Measurements from ENCODE around the gene GSTP1.

The GSTP1 gene

DNA sequence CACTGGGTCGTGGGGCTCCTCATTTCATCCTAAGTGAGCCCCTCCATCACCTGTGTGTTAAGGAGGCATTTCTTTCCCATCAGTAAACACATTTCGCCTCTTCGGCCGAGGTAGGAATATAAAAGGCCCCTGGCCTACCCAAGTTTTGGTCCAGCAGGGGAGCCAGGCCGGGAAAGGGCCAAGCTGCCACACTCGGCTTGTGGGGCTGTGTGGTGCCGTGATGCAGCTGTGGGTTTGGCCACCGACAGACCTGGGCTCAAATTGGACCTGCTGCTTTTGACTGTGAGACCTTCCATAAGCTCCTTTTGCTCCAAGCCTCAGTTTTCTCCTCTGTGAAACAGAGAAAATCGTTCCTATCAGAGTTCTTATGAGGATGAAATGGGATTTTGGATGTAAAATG is 23.9 kb downstream of the GSTP1 start:
- TF ChIP-seq, protein P1, sequence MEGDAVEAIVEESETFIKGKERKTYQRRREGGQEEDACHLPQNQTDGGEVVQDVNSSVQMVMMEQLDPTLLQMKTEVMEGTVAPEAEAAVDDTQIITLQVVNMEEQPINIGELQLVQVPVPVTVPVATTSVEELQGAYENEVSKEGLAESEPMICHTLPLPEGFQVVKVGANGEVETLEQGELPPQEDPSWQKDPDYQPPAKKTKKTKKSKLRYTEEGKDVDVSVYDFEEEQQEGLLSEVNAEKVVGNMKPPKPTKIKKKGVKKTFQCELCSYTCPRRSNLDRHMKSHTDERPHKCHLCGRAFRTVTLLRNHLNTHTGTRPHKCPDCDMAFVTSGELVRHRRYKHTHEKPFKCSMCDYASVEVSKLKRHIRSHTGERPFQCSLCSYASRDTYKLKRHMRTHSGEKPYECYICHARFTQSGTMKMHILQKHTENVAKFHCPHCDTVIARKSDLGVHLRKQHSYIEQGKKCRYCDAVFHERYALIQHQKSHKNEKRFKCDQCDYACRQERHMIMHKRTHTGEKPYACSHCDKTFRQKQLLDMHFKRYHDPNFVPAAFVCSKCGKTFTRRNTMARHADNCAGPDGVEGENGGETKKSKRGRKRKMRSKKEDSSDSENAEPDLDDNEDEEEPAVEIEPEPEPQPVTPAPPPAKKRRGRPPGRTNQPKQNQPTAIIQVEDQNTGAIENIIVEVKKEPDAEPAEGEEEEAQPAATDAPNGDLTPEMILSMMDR (IDR thresholded peaks at IDR 0.05; ENCODE audit: borderline replicate concordance, insufficient read depth, low read depth, low read length) = no peak
- H3K4me3 ChIP-seq (ENCODE audit: low read depth, low read length) = peak overlapping the region; percentile 98

DNA sequence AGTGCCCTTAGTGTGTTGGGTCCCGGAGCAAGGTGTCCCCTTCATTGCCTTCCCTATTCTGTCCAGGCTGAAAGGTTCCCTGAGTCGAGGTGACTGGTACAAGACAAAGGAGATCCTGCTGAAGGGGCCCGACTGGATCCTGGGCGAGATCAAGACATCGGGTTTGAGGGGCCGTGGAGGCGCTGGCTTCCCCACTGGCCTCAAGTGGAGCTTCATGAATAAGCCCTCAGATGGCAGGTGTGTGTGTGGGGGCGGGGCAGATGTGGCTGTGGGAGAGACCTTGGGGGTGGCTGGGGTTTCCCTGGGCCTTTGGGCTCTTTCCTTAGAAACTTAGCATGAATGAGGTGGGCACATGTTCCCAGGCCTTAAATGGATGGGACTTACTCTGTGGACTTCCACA is 24.9 kb downstream of the GSTP1 start:
- no peak overlapping the region for H3K4me3 ChIP-seq (ENCODE audit: low read depth, low read length)
- TF ChIP-seq, protein P1 (IDR thresholded peaks at IDR 0.05; ENCODE audit: borderline replicate concordance, insufficient read depth, low read depth, low read length) = no peak

DNA sequence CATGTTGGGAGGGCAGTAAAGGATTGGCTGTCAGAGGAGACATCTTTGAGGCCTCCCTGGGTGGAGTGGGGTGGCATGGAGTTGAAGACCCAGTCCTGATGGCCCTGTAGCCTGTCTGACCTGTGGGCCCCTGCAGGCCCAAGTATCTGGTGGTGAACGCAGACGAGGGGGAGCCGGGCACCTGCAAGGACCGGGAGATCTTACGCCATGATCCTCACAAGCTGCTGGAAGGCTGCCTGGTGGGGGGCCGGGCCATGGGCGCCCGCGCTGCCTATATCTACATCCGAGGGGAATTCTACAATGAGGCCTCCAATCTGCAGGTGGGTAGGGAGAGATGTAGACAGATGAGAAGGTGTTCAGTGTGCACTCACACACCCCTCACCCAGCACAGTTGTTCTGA is 25.7 kb downstream of the GSTP1 start:
- TF ChIP-seq, protein P1 (IDR thresholded peaks at IDR 0.05; ENCODE audit: borderline replicate concordance, insufficient read depth, low read depth, low read length) = no peak
- H3K4me3 ChIP-seq (ENCODE audit: low read depth, low read length) = no peak overlapping the region

DNA sequence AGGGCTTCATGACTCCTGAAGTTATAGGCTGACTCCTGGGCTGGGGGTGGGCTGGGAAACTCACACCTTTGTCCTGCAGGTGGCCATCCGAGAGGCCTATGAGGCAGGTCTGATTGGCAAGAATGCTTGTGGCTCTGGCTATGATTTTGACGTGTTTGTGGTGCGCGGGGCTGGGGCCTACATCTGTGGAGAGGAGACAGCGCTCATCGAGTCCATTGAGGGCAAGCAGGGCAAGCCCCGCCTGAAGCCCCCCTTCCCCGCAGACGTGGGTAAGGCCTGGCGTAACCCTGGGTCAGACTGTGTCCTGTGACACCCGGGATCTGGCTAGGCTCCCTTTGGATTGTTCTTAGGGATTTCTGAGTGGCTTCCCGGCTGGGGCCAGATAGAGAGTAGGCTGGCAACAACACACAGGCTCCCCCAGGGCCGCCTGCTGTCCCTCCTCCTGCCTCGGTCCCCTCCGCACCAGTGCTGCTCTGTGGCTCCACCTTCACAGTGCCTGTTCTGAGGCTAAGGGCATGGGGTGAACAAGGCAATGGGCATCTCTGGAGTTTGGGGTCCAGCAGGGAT is 26.8 kb downstream of the GSTP1 start:
- H3K4me3 ChIP-seq (ENCODE audit: low read depth, low read length) = no peak overlapping the region
- TF ChIP-seq, protein P1 (IDR thresholded peaks at IDR 0.05; ENCODE audit: borderline replicate concordance, insufficient read depth, low read depth, low read length) = no peak

DNA sequence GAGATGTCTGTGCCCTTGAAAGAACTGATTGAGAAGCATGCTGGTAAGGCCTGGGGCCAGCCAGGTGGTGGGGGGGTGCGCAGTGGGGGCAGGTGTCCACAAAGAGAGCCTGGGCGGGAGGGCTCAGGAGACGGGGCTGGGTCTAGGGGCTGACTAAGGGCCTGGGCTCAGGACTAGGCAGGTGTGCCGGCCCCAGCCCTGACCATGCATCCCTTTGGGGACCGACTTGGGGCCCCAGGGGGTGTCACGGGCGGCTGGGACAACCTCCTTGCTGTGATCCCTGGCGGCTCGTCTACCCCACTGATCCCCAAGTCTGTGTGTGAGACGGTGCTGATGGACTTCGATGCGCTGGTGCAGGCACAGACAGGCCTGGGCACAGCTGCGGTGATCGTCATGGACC is 27.6 kb downstream of the GSTP1 start:
- TF ChIP-seq, protein P1 (IDR thresholded peaks at IDR 0.05; ENCODE audit: borderline replicate concordance, insufficient read depth, low read depth, low read length) = no peak
- no peak overlapping the region for H3K4me3 ChIP-seq (ENCODE audit: low read depth, low read length)

DNA sequence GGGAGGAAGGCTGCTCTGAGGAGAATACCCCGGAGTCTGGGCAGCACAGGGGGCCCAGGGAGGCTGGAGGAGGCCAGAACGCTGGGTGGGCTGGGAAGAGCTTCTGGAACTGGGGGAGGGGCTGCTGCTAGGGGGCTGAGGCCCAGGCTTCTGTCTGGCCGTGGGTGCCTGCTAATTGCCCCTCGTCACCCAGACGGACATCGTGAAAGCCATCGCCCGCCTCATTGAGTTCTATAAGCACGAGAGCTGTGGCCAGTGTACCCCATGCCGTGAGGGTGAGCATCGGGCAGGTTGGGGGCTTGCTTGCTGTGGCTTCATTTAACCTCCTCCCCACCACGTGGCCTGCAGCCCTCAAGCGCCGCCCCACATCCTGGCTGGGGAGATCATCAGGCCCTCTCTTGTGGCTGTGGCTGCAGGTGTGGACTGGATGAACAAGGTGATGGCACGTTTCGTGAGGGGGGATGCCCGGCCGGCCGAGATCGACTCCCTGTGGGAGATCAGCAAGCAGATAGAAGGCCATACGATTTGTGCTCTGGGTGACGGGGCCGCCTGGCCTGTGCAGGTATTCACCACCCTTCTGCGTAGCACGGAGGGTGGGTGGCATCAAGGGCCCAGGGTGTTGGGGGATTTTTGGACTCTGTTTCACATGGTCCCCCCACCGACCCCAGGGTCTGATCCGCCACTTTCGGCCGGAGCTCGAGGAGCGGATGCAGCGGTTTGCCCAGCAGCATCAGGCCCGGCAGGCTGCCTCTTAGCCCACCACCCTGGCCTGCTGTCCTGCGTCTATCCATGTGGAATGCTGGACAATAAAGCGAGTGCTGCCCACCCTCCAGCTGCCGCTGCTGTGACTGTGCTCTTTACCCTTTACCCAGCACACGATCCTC is 28.3 kb downstream of the GSTP1 start:
- TF ChIP-seq, protein P1 (IDR thresholded peaks at IDR 0.05; ENCODE audit: borderline replicate concordance, insufficient read depth, low read depth, low read length) = no peak
- no peak overlapping the region for H3K4me3 ChIP-seq (ENCODE audit: low read depth, low read length)

DNA sequence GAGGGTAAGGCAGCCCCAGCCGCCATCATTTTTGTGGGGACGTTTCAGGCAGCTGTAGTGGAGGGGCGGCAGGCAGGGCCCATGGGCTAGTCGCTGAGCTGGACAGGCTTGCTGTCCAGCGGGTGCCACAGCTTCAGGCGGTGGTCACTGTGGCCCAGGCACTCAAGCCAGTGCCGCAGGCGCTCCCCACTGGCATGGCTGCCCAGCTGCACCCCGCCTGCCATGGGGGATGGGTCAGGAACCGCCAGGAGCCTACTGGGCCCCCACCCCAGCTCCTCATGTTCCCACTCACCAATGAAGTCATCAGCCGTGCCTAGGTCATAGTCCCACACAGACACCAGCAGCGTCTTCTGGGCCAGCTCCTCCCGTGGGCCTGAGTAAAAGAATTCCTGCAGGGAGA is 29.1 kb downstream of the GSTP1 start:
- TF ChIP-seq, protein P1 (IDR thresholded peaks at IDR 0.05; ENCODE audit: borderline replicate concordance, insufficient read depth, low read depth, low read length) = no peak
- H3K4me3 ChIP-seq (ENCODE audit: low read depth, low read length) = no peak overlapping the region
